ENCODE measurements around the gene XNDC1N. TPM values are rescaled to one million over a fixed set of nuclear protein-coding genes. Genes with fewer than 3 reads are reported as not detected.

XNDC1N gene, protein sequence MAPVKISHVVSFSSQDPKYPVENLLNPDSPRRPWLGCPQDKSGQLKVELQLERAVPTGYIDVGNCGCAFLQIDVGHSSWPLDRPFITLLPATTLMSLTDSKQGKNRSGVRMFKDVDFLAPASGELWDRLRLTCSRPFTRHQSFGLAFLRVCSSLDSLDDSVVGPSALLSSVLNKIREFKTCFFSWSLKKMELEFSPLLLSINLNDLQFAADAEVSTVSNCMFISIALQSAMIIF
- 8.5 and 10.5 TPM in 2 replicates for total RNA-seq

GRCh38 chr11:71927820-71928736, at the start of gene XNDC1N:
Gene XNDC1N (minus strand): TSS chr11:71928594. CDS start chr11:71923353, 5,241 bp downstream.
- DNase-seq (ENCODE audit: low read depth), result peak; percentile 84

- DNase-seq (ENCODE audit: low read depth), result peak; percentile 50
These were observed 49.5 kb upstream of the XNDC1N start for GRCh38 chr11:71977743-71978418.

DNA sequence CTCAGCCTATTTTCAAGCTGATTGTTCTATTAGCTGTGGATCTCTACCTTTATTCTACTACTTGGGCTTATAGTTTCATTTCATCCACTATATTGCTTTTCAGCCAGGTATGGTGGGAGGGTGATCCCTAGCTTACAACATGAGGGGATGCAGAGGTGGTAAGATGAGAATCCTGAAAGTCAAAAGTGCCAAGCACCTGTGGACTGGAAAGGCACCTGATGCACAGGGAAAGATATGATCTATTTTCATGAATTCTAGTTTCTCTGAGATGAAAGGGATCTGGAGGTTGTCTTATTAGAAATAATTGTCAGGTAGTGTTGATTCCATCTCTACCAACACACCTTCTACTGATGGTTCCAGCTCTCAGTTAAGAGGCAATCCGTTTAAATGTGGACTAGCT, 48.7 kb upstream of the XNDC1N start:
- DNase-seq (ENCODE audit: low read depth), result no peak

GRCh38 chr11:71976551-71976950, 48.2 kb upstream of the XNDC1N start:
- DNase-seq (ENCODE audit: low read depth), result no peak

GRCh38 chr11:71971680-71972079, 43.3 kb upstream of the XNDC1N start:
- DNase-seq (ENCODE audit: low read depth), result peak; percentile 21

GRCh38 chr11:71964641-71965040, 36.2 kb upstream of the XNDC1N start:
- peak; percentile 71 for DNase-seq (ENCODE audit: low read depth)

DNA sequence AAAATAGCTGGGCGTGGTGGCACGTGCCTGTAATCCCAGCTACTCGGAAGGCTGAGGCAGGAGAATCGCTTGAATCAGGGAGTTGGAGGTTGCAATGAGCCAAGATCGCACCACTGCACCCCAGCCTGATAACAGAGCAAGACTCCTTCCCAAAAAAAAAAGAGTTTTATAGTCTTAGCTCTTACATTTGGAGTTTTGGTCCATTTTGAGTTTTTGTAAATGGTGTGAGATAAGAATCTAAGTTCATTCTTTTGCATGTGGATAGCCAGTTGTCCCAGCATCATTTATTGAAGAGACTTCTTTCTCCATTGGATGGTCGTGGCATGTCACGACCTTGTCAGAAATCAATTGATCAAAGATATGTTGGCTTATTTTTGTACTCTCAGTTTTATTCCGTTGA, 35.1 kb upstream of the XNDC1N start:
- DNase-seq (ENCODE audit: low read depth), result no peak

- DNase-seq (ENCODE audit: low read depth), result peak; percentile 98
These were observed 34.1 kb upstream of the XNDC1N start for GRCh38 chr11:71962428-71963038.

GRCh38 chr11:71955898-71956456, 27.6 kb upstream of the XNDC1N start:
- no peak for DNase-seq (ENCODE audit: low read depth)

DNA sequence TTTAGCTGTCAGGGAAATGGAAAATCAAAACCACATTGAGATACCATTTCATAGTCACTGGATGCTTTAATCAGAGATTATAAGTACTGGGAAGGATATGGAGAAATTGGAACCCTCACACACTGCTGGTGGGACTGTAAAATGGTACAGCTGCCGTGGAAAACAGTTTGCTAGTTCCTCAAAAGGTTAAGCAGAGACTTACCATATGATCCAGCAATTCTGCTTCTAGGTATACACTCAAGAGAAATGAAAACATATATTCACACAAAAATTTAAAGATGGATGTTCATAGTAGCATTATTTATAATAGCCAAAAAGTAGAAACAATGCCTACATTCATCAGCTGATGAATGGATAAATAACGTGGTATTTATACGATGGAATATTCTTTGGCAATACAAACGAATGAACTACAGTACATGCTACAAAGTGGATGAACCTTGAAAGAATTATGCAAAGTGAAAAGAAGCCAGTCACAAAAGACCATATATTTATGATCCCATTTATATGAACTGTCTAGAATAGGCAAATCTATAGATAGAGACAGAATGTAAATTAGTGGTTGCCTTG, 23.4 kb upstream of the XNDC1N start:
- no peak for DNase-seq (ENCODE audit: low read depth)

DNA sequence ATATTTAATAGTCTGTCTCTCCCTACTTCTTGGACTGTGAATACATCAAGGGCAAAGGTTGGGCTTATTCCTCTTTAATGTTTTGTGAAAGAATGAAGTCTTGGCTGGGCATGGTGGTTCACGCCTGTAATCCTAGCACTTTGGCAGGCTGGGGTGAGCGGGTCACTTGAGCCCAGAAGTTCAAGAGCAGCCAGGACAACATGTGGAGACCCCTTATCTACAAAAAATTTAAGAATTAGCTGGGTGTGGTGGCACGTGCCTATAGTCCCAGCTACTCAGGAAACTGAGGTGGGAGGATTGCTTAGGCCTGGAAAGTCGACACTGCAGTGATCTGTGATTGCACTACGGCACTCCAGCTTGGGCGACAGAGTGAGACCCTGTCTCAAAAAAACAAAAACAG, 20.6 kb upstream of the XNDC1N start:
- no peak for DNase-seq (ENCODE audit: low read depth)

DNA sequence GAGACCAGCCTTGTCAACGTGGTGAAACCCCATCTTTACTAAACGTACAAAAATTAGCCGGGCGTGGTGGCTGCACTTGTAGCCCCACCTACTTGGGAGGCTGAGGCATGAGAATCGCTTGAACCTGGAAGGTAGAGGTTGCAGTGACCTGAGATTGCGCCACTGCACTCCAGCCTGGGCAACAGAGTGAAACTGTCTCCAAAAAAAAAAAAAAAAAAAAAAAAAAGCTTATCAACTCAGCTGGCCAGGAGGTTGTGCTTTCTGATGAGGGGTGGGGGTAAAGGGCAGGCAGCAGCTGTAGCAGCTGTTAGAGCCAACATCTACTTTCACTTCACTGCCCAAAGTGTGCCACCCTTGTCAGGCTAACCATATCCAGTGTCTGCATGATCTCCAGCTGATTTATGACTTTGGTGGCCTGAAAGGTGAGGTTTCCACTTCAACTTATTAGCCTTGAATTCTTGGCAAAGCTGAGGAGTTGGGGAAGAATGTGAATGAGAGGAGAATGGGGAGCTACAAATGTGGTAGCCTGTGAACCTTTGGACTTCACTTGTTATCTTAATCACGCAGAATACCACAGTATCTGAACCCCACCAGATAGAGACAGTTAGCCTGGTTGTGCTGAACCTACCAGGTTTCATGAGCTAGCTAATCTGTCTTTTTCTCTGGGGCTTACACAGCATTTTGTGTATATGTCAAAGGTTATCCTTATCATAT, 20.1 kb upstream of the XNDC1N start:
- DNase-seq (ENCODE audit: low read depth), result peak; percentile 78

DNA sequence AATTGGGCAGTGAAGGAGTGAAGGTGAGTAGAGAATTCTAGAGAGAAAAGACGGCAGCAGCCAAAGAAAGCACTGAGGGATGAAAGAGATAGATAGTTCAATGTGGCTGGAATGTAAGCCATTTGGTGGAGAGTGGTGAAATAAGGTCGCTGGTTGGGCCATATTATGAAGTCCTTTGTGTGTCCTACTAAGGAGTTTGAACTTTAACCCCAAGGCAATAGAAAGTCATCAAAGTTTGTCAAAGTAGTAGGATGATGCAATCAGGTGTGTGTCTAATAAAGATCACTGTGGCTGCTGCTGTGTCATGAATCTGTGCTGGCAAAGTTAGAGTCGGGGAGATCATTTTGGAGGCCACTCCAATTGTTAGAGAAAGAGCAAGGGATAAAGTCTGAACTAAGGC, 19.1 kb upstream of the XNDC1N start:
- DNase-seq (ENCODE audit: low read depth), result peak; percentile 50

DNA sequence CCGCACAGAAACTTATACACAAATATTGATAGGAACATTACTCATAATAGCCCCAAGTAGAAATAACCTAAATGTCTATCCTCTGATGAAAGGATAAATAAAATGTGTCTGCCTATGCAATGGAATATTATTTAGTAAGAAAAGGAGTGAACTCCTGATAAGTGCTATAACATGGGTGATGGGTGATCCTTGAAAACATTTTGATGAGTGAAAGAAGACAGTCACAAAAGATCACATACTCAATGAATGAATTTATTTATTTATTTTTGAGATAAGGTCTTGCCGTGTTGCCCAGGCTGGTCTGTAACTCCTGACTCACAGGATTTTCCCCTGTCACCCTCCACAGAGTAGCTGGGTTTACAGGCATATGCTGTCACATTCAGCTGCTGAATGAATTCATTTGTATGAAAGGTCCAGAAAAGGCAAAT, 17.8 kb upstream of the XNDC1N start:
- peak; percentile 83 for DNase-seq (ENCODE audit: low read depth)

DNA sequence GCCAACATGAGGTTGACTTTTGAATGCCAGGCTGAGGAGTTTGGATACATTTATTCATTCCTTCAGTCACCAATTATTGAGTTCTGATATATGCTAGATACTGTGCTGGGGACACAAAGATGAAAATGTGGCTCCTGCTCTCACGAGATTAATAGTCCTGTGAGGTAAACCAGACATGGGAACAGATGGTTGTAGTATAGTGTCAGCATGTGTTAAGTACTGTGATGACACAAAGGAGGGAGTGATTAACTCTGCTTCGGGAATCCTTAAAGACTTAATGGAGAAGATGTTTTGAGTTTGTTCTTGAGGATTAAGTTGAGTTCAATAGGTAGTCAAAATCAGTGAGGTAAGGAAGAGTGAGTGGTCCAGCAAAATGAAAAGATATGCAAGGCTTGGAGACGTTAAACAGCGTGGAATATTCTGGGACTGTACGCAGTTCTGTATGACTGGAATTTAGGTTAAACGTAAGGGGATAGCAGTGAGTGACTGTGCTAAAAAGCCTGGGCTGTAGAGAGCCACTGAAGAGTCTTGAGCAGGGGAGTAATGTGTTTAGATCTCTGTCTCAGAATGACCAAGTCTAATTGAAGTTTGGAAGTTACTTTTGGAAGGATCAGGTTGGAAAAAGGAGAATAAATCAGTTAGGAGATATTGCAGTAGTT, 12.3 kb upstream of the XNDC1N start:
- DNase-seq (ENCODE audit: low read depth), result no peak

- DNase-seq (ENCODE audit: low read depth), result no peak
These were observed 9.4 kb upstream of the XNDC1N start for GRCh38 chr11:71937826-71938225.

GRCh38 chr11:71936825-71937224, 8.4 kb upstream of the XNDC1N start:
- no peak for DNase-seq (ENCODE audit: low read depth)

DNA sequence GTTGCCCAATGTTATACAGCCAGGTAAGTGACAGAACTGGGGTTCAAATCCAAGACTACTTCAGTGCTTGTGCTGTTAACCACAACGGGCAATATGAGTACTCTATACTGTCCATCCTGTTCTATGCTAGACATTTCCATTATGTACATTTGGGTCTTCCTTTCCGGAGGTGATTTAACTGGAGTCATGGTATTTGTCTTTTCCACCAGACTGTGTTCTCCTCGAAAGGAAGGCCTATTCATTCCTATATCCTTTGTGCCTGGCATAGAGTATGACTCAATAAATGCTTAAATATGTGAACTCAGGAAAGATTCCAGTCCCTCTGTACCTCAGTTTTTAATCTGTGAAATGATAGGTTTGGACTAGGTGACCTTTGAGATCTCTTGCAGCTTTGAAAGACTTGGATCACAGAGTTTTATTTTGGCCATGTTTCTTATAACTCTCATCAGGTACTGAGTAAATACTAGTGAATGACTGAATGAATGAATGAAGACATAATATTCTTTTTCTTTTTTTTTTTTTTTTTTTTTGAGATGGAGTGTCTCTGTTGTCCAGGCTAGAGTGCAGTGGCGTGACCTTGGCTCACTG, 7.0 kb upstream of the XNDC1N start:
- DNase-seq (ENCODE audit: low read depth), result no peak

DNA sequence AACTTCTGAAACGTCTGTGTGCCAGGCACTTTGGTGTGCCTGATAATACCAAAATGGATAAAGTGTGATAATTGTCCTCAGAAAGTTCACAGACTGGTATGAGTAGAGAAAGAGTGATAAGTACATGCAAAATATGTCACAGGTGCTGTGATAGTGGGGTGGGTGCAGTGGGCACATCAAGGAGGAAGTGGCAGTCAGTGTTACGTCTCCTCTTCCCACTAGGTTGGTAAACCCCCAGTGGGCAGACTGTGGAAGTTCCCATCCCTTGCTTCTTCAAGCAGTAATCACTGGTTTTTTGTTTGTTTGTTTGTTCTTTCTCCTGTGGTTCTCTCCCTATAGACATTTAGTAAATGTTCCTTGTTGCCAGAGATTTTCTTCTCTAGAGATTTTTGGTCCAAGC, 5.8 kb upstream of the XNDC1N start:
- DNase-seq (ENCODE audit: low read depth), result no peak
